Activated CD8-positive, alpha-beta memory T cell treated with anti-CD3 and anti-CD28 coated beads, Interleukin-2, amount 10 ng/mL, durations not matched to agents 7 days and 5 days (primary cell): ENCODE results near the gene CRYZL1. TPM values are rescaled to one million over a fixed set of nuclear protein-coding genes. Genes with fewer than 3 reads are reported as not detected.

Source experiments
- ATAC-seq: fragments of 150-1000 bp; cut with Tn5 transposase; one replicate; pipeline ENCODE4 v1.10.0; 2021; ENCODE audit warnings: moderate library complexity
- CTCF ChIA-PET: fragments of 350-600 bp; sonication (Branson Sonifier 250); formaldehyde crosslinking; loops from one replicate; lab custom pipeline; 2021; ENCODE audit warnings: antibody characterized with exemption; lab: Charles Lee
- DNase-seq: peaks from one replicate; pipeline ENCODE4 v3.0.0-alpha.2; 2020
- H3K27ac Mint-ChIP-seq: one replicate; pipeline ENCODE4 v1.8.0; 2021; ENCODE audit warnings: mild to moderate bottlenecking, mixed read lengths
- H3K27me3 Mint-ChIP-seq: one replicate; pipeline ENCODE4 v1.8.0; 2021; ENCODE audit warnings: mixed read lengths
- H3K36me3 Mint-ChIP-seq: one replicate; pipeline ENCODE4 v1.8.0; 2021; ENCODE audit warnings: mild to moderate bottlenecking, mixed read lengths
- H3K4me1 Mint-ChIP-seq: one replicate; pipeline ENCODE4 v1.8.0; 2021; ENCODE audit warnings: mixed read lengths
- H3K4me3 Mint-ChIP-seq: one replicate; pipeline ENCODE4 v1.8.0; 2021; ENCODE audit warnings: mild to moderate bottlenecking, moderate library complexity, mixed read lengths
- H3K9me3 Mint-ChIP-seq: one replicate; pipeline ENCODE4 v1.8.0; 2022; ENCODE audit warnings: low read depth, mixed read lengths
- total RNA-seq, 2 experiments: library from RNA; stranded (reverse); gene quantifications; one replicate each; pipeline ENCODE4 v1.2.3, GENCODE V29; 2021

Gene CRYZL1
- total RNA-seq, 2 experiments from 2014 or later, result 28.2 to 36.8 TPM

- CTCF ChIA-PET, result interaction anchor here (1.2 to 1.9 kb wide), 3 partner anchors 13 to 65 kb away, joined by 3 to 4 read pairs (median 4); partner anchors contain the start of gene TMEM50B
- H3K4me3 Mint-ChIP-seq, result peak overlapping the region; percentile 91
- peak overlapping the region; percentile 100 for H3K27ac Mint-ChIP-seq
- H3K4me1 Mint-ChIP-seq, result peaks cover 35% of the 10 kb centered on the region
- H3K36me3 Mint-ChIP-seq, result peaks cover 51% of the 10 kb centered on the region
- H3K27me3 Mint-ChIP-seq, result no peaks in the 10 kb centered on the region
- no peaks in the 10 kb centered on the region for H3K9me3 Mint-ChIP-seq
- ATAC-seq (no peak), DNase-seq (no peak)
Measured at GRCh38 chr21:33544451-33545195, 96.9 kb downstream of the CRYZL1 start.

- CTCF ChIA-PET, result interaction anchor here (0.5 to 2.9 kb wide), 8 partner anchors 14 to 64 kb away, joined by 3 to 9 read pairs (median 4); partner anchors contain the start of genes DONSON and TMEM50B
- Mint-ChIP-seq H3K4me1 (peaks cover 36% of the 10 kb centered on the region), H3K4me3 (peak overlapping the region; percentile 91), H3K36me3 (peaks cover 46% of the 10 kb centered on the region), H3K27me3 (no peaks in the 10 kb centered on the region), H3K9me3 (no peaks in the 10 kb centered on the region), H3K27ac (peak overlapping the region; percentile 100)
- peak; percentile 88 for DNase-seq
- no peak for ATAC-seq
Measured at GRCh38 chr21:33543505-33544129, 97.9 kb downstream of the CRYZL1 start.

GRCh38 chr21:33542640-33543504 is 98.7 kb downstream of the CRYZL1 start, which contains the start of gene SON:
SON (plus strand) TSS chr21:33543038; CDS start chr21:33543093, 55 bp downstream.
- ATAC-seq (peak; percentile 94), DNase-seq (peak; percentile 99)
- Mint-ChIP-seq H3K4me3 (peak within 1 kb of the TSS; percentile 91), H3K27me3 (no peaks in the 10 kb centered on the region), H3K4me1 (peaks cover 34% of the 10 kb centered on the region), H3K9me3 (no peaks in the 10 kb centered on the region), H3K27ac (peak within 1 kb of the TSS; percentile 100), H3K36me3 (peaks cover 46% of the 10 kb centered on the region)
- CTCF ChIA-PET, result interaction anchor here (0.5 to 2.9 kb wide), 8 partner anchors 14 to 63 kb away, joined by 3 to 9 read pairs (median 4); partner anchors contain the start of gene DONSON

GRCh38 chr21:33541756-33542639 is 99.5 kb downstream of the CRYZL1 start, which contains the start of gene GART:
GART (minus strand) TSS chr21:33542117; CDS start chr21:33539315, 2,802 bp downstream.
- peaks cover 38% of the 10 kb centered on the region for H3K4me1 Mint-ChIP-seq
- no peaks in the 10 kb centered on the region for H3K9me3 Mint-ChIP-seq
- CTCF ChIA-PET, result interaction anchor here (1.1 to 2.9 kb wide), 4 partner anchors 46 to 64 kb away, joined by 3 to 9 read pairs (median 3); partner anchors contain the start of genes DNAJC28 and DONSON
- DNase-seq (peak; percentile 90), ATAC-seq (peak; percentile 70)
- H3K4me3 Mint-ChIP-seq, result peak within 1 kb of the TSS; percentile 91
- H3K27ac Mint-ChIP-seq, result peak within 1 kb of the TSS; percentile 100
- H3K27me3 Mint-ChIP-seq, result no peaks in the 10 kb centered on the region
- peaks cover 49% of the 10 kb centered on the region for H3K36me3 Mint-ChIP-seq

GRCh38 chr21:33541105-33541711 is 100.3 kb downstream of the CRYZL1 start:
- H3K4me1 Mint-ChIP-seq, result peaks cover 36% of the 10 kb centered on the region
- DNase-seq (peak; percentile 54), ATAC-seq (no peak)
- H3K4me3 Mint-ChIP-seq, result peak overlapping the region; percentile 91
- H3K27me3 Mint-ChIP-seq, result no peaks in the 10 kb centered on the region
- H3K27ac Mint-ChIP-seq, result peak overlapping the region; percentile 100
- no peaks in the 10 kb centered on the region for H3K9me3 Mint-ChIP-seq
- H3K36me3 Mint-ChIP-seq, result peaks cover 53% of the 10 kb centered on the region
- CTCF ChIA-PET, result interaction anchor here (1.0 to 2.9 kb wide), 4 partner anchors 47 to 65 kb away, joined by 3 to 9 read pairs (median 5); partner anchors contain the start of genes DNAJC28 and DONSON

- Mint-ChIP-seq H3K9me3 (no peaks in the 10 kb centered on the region), H3K36me3 (peaks cover 51% of the 10 kb centered on the region), H3K27ac (peak overlapping the region; percentile 100), H3K4me1 (peaks cover 31% of the 10 kb centered on the region), H3K27me3 (no peaks in the 10 kb centered on the region), H3K4me3 (peak overlapping the region; percentile 91)
- CTCF ChIA-PET, result interaction anchor here (1.0 to 2.9 kb wide), 3 partner anchors 48 to 65 kb away, joined by 3 to 9 read pairs (median 7); partner anchors contain the start of gene DONSON
- DNase-seq (no peak), ATAC-seq (no peak)
Measured at GRCh38 chr21:33540711-33541104, 100.8 kb downstream of the CRYZL1 start.

- Mint-ChIP-seq H3K27me3 (no peaks in the 10 kb centered on the region), H3K27ac (no peak overlapping the region), H3K4me3 (no peak overlapping the region), H3K4me1 (peaks cover 25% of the 10 kb centered on the region), H3K36me3 (peaks cover 58% of the 10 kb centered on the region), H3K9me3 (no peaks in the 10 kb centered on the region)
- no peak for DNase-seq
- CTCF ChIA-PET, result no interaction called here
- ATAC-seq, result no peak
Measured at GRCh38 chr21:33539616-33540015, 101.9 kb downstream of the CRYZL1 start.

Other genes with a start within 250 kb of the CRYZL1 start
- under 1 TPM; 0.30 to 0.96 TPM for gene IFNGR2, start 238.3 kb downstream of the CRYZL1 start, total RNA-seq
- 10 to 100 TPM; 23.6 to 32.7 TPM for gene TMEM50B, start 161.8 kb downstream of the CRYZL1 start, total RNA-seq
- gene DNAJC28, start 150.0 kb downstream of the CRYZL1 start, total RNA-seq, result under 1 TPM; 0.53 to 0.75 TPM
- 100 to 1,000 TPM; 135 to 189 TPM for gene GART, start 99.6 kb downstream of the CRYZL1 start, total RNA-seq
- 100 to 1,000 TPM; 279 to 363 TPM for gene SON, start 98.7 kb downstream of the CRYZL1 start, total RNA-seq
- 10 to 100 TPM; 41.6 to 46.3 TPM for gene DONSON, start 53.1 kb downstream of the CRYZL1 start, total RNA-seq
- 1 to 10 TPM; 2.0 to 3.9 TPM for gene ITSN1, start 760 bp upstream of the CRYZL1 start, total RNA-seq